Left lung (tissue), 10 donors: ENCODE results near the gene HINT2. TPM values are rescaled to one million over a fixed set of nuclear protein-coding genes. Genes with fewer than 3 reads are reported as not detected.

Experiments used
- ATAC-seq: fragments of 200-7000 bp; cut with Tn5 transposase; one replicate; pipeline ENCODE4 v1.9.1; 2020; ENCODE audit warnings: moderate library complexity
- DNase-seq, 4 donors: peaks; one replicate each; pipeline ENCODE4 v3.0.0-alpha.2; 2013 to 2020
- H3K27ac ChIP-seq, 2 donors: fragments of 200-600 bp; sonication (generic) in 1 of 2; one replicate each; pipeline versions ENCODE4 v1.5.0 to v1.8.0; 2020 to 2021
- H3K27me3 ChIP-seq, 2 donors: fragments of 200-600 bp; sonication (generic) in 1 of 2; one replicate each; pipeline versions ENCODE4 v1.5.0 to v1.8.0; 2020 to 2021
- H3K36me3 ChIP-seq, 2 donors: fragments of 200-600 bp; sonication (generic) in 1 of 2; one replicate each; pipeline versions ENCODE4 v1.5.0 to v1.8.0; 2020 to 2021
- H3K4me1 ChIP-seq, 2 donors: fragments of 200-600 bp; one replicate each; pipeline ENCODE4 v1.8.0; 2021
- H3K4me3 ChIP-seq, 2 donors: fragments of 200-600 bp; sonication (generic) in 1 of 2; one replicate each; pipeline versions ENCODE4 v1.5.0 to v1.8.0; 2020 to 2021; ENCODE audit warnings: mild to moderate bottlenecking in 1 of 2
- H3K9me3 ChIP-seq, 2 donors: fragments of 200-600 bp; sonication (generic) in 1 of 2; one replicate each; pipeline versions ENCODE4 v1.5.0 to v1.8.0; 2020 to 2021
- CTCF ChIP-seq, 2 donors: fragments of 200-600 bp; sonication (generic) in 1 of 2; IDR thresholded peaks; one replicate each; pipeline versions ENCODE4 v1.5.0 to v1.8.0; 2021; ENCODE audit warnings: antibody characterized with exemption in 2 of 2
- intact Hi-C, 2 donors: fragments of 100-400 bp; cut with DNase I; formaldehyde crosslinking; loops; one replicate each; pipeline versions ENCODE4 v1.11.2 to v1.14.2; 2022
- polyA plus RNA-seq, 6 donors: library from polyadenylated mRNA; unstranded; fragments of 120-200 nt; gene quantifications; one replicate each; pipeline ENCODE4 v1.2.1, GENCODE V29; 2013; ENCODE audit not compliant: insufficient read length in 6 of 6
- total RNA-seq, 2 donors: library from RNA; stranded (reverse); fragmentation: NEBNext Ultra II Directional; extraction: Animal tissue kit (Norgen Biotek cat#: 25700); gene quantifications; one replicate each; pipeline ENCODE4 v1.2.1, GENCODE V29; 2021
- donor health status: DM: no; HTN: yes; CAD: no.
- donor health status: DM: no; HTN: no; CAD: no.

Gene HINT2
- total and polyA plus RNA-seq, 8 donors = 26.3 to 45.3 (median 32.9) TPM

DNA sequence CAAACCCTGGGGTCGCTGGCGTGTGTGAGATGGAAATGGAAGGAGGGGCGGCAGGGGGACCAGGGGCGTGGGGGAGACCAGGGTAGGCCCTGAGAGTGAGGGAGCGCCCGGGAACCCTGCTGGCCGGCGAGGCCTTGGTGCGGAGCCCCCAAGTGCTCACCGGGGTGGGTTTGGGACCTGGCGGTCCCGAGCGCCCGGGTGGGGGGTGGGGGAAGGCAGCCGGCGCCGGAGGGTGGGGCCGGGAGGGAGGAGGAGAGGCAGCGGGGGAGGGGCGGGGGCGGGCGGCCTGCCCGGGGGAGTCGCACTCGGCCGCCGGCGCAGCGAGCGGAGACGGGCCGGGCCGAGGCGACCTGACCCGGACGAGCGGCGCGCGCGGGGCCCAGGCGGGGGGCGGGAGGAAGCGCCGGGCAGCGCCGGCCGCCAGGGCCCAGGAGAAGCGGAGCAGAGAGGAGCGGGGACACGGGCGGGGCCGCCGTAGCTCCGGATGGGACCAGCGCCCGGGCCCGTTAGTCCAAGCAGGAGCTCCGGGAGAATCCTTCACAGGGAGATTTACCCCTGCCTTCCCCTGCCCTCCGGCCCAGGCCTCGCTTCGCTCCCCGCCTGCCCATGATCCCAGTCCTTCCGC, 23.4 kb downstream of the HINT2 start, which contains the start of gene NPR2:
NPR2 (plus strand) TSS at position 295 of the 625 bp plus-strand sequence. CDS start 818 bp downstream, outside the sequence.
- DNase-seq = peak in 2 of 4 donors; percentile 45 to 52
- H3K27ac ChIP-seq = peak within 1 kb of the TSS; percentile 44 to 68
- no peaks in the 10 kb centered on the region for H3K9me3 ChIP-seq
- peaks cover 9 to 22% of the 10 kb centered on the region in 2 donors for H3K4me1 ChIP-seq
- no peaks in the 10 kb centered on the region for H3K36me3 ChIP-seq
- no peak for TF ChIP-seq CTCF (IDR thresholded peaks at IDR 0.05)
- intact Hi-C loops = loop anchor here in 1 of 2 donors (2.0 kb wide), 1 partner anchor 91 kb away; no protein-coding TSS in a partner anchor
- peak; percentile 48 for ATAC-seq
- H3K4me3 ChIP-seq = peak within 1 kb of the TSS; percentile 34
- H3K27me3 ChIP-seq = peaks cover 0 to 14% of the 10 kb centered on the region in 2 donors

DNA sequence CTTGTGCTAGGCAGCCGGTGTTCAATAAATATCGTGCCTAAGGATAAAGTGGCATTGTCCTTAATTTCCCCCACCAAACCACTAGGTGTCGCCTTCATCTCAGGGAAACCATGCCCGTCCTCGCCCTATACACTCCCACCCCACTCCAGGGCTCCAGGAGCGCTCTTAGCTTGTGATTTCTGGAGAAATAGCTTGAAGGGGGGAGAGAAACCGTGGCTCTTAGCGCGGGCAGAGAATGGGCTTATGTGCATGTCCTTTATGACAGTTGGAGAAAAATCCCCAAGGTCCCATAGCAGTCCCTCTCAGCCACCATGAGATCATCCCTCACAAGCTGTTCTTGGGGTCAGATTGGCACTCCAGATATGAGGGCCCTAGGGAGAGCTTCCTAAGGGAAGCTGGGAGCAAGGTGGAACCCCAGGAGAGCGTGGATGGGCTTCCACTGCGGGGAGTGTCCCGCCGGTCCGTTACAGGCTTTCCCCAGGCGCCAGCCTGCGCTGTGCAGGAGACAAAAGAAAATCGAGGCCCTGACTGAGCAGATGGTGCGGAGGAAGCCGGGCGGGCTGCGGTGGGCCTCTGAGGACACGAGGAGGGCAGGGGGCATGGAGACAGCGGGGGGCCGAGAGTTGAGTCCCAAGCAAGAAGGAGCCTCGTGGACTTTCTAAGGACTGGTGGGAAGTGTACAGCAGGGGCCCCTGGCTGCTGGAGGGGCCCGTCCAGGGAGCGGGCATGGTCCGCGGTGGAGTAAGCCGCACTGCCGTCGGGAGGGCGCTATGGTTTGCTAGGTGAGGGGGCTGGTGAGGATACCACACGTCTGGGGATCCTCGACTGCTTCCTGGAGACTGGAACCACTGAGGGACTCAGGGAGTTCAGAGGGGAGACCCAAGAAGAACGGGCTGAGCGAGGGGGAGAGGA, 24.2 kb downstream of the HINT2 start:
- ATAC-seq (peak; percentile 96), DNase-seq (peak in 3 of 4 donors; percentile 64 to 89 (median 81))
- Histone ChIP-seq H3K4me1 (peaks cover 9 to 22% of the 10 kb centered on the region in 2 donors), H3K27me3 (peaks cover 0 to 14% of the 10 kb centered on the region in 2 donors), H3K4me3 (peak overlapping the region in 1 of 2 donors; percentile 5), H3K9me3 (no peaks in the 10 kb centered on the region), H3K27ac (peak overlapping the region; percentile 44 to 50), H3K36me3 (no peaks in the 10 kb centered on the region)
- intact Hi-C loops = loop anchor here in 1 of 2 donors (2.0 kb wide), 1 partner anchor 92 kb away; no protein-coding TSS in a partner anchor
- TF ChIP-seq CTCF (IDR thresholded peaks at IDR 0.05) = peak; percentile 74 to 76

- no peak for TF ChIP-seq CTCF (IDR thresholded peaks at IDR 0.05)
- Histone ChIP-seq H3K4me3 (no peak overlapping the region), H3K9me3 (no peaks in the 10 kb centered on the region), H3K27ac (no peak overlapping the region), H3K36me3 (no peaks in the 10 kb centered on the region), H3K4me1 (peaks cover 9 to 22% of the 10 kb centered on the region in 2 donors), H3K27me3 (peaks cover 0 to 14% of the 10 kb centered on the region in 2 donors)
- intact Hi-C loops = loop anchor here in 1 of 2 donors (2.0 kb wide), 1 partner anchor 93 kb away; no protein-coding TSS in a partner anchor
- no peak for ATAC-seq
- DNase-seq = no peak
Observed at GRCh38 chr9:35790025-35790384, 24.8 kb downstream of the HINT2 start.

- no peaks in the 10 kb centered on the region for H3K36me3 ChIP-seq
- ATAC-seq = no peak
Observed at GRCh38 chr9:35789541-35789940, 25.3 kb downstream of the HINT2 start.

More at GRCh38 chr9:35789541-35789940, 25.3 kb downstream of the HINT2 start:
- no peak for TF ChIP-seq CTCF (IDR thresholded peaks at IDR 0.05)
- H3K4me1 ChIP-seq = peaks cover 9 to 22% of the 10 kb centered on the region in 2 donors
- H3K27ac ChIP-seq = no peak overlapping the region
- H3K9me3 ChIP-seq = no peaks in the 10 kb centered on the region
- H3K4me3 ChIP-seq = no peak overlapping the region
- intact Hi-C loops = loop anchor here in 1 of 2 donors (5.0 kb wide), 1 partner anchor 33 kb away; no protein-coding TSS in a partner anchor
- H3K27me3 ChIP-seq = peaks cover 0 to 14% of the 10 kb centered on the region in 2 donors
- no peak for DNase-seq
